Esophagus muscularis mucosa (tissue), 4 donors: ENCODE measurements around the gene DGAT2L6. TPM values are rescaled to one million over a fixed set of nuclear protein-coding genes. Genes with fewer than 3 reads are reported as not detected.
"Not testable (repeated sequence)": the region's sequence is repeated elsewhere in the genome, so short reads cannot be mapped to it uniquely, and the experiment has no call there.

Experiments used
- DNase-seq: peaks from one replicate; pipeline ENCODE4 v3.0.0-alpha.2; 2017; ENCODE audit errors: extremely low spot score
- H3K27ac ChIP-seq, 4 donors: fragments of 200-600 bp; sonication (generic); replicated peaks in 1 of 4; 1 replicate in 3 of 4; 2 replicates in 1 of 4; pipeline ENCODE4 v1.5.1; 2016 to 2019; ENCODE audit warnings: mild to moderate bottlenecking in 1 of 4
- H3K27me3 ChIP-seq, 4 donors: fragments of 200-600 bp; sonication (generic); one replicate each; pipeline versions ENCODE4 v1.5.1 to v1.6.0; 2016 to 2019
- H3K36me3 ChIP-seq, 4 donors: fragments of 200-600 bp; sonication (generic); one replicate each; pipeline ENCODE4 v1.5.1; 2016 to 2019
- H3K4me1 ChIP-seq, 4 donors: fragments of 200-600 bp; sonication (generic); one replicate each; pipeline ENCODE4 v1.5.1; 2016 to 2019
- H3K4me3 ChIP-seq, 4 donors: fragments of 200-600 bp; sonication (generic); 1 replicate in 2 of 4; 2 replicates in 2 of 4; pipeline ENCODE4 v1.5.1; 2016 to 2019; ENCODE audit warnings: mild to moderate bottlenecking in 4 of 4, moderate library complexity in 1 of 4
- H3K9me3 ChIP-seq, 4 donors: fragments of 200-600 bp; sonication (generic); 1 replicate in 3 of 4; 2 replicates in 1 of 4; pipeline ENCODE4 v1.5.1; 2016 to 2019
- EP300 ChIP-seq: sonication (generic); formaldehyde crosslinking; IDR thresholded peaks from one replicate; pipeline ENCODE4 v1.6.1; 2017; ENCODE audit warnings: antibody characterized with exemption
- POLR2A ChIP-seq: fragments of 450-650 bp; IDR thresholded peaks from one replicate; pipeline ENCODE4 v1.6.1; 2017; ENCODE audit warnings: antibody characterized with exemption, moderate library complexity, mild to moderate bottlenecking, low read depth
- POLR2AphosphoS5 ChIP-seq, 2 donors: sonication (generic); formaldehyde crosslinking; IDR thresholded peaks; one replicate each; pipeline ENCODE4 v1.6.1; 2017; ENCODE audit warnings: antibody characterized with exemption in 2 of 2
- WGBS: methylation state at CpG from one replicate; pipeline ENCODE4 v1.1.5; 2018; 5-methylcytosine and 5-hydroxymethylcytosine counted together
- intact Hi-C: fragments of 100-400 bp; cut with DNase I; formaldehyde crosslinking; loops from one replicate; pipeline ENCODE4 v1.15.1; 2023
- total RNA-seq, 4 donors: library from RNA; depleted of rRNA; stranded (reverse); fragments of >200 nt; gene quantifications; one replicate each; pipeline versions ENCODE4 v1.1.0 to v1.2.1, GENCODE V29; 2016
- TF ChIP-seq, protein P1 (sequence below), 3 experiments: fragments of 200-600 bp in 2 of 3; fragments of 450-650 bp in 1 of 3; sonication (generic) in 2 of 3; IDR thresholded peaks; one replicate each; pipeline ENCODE4 v1.5.1; 2017 to 2019; ENCODE audit warnings: antibody characterized with exemption in 3 of 3, mild to moderate bottlenecking in 2 of 3, moderate library complexity in 1 of 3

Gene DGAT2L6
- total RNA-seq, 4 donors from 2014 or later: not detected

DNA sequence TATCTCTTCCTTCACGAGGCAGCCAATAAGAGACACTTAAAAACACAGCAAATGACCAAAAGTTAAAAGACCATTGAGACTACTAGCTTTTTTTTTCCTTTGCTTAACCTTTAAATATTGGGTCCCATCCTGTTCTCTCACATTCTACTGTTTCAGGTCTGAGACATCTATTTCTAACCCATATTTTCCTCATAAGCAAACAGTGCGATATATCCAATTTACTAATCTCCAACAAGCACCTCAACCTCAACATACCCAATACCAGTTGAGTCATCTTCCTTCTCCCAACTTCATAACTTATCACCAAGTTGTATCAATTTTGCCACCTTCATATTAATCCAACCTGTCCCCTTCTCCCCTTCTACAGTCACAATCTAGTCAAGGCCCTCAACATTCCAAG, 64.2 kb downstream of the DGAT2L6 start:
- H3K9me3 ChIP-seq: no peaks in the 10 kb centered on the region
- intact Hi-C loops: no loop called here
- H3K27me3 ChIP-seq: no peaks in the 10 kb centered on the region
- DNase-seq: no peak
- H3K4me1 ChIP-seq: no peaks in the 10 kb centered on the region
- H3K27ac ChIP-seq: no peak overlapping the region
- 79% methylated on average over 2 of the region's 2 CpGs for WGBS
- H3K36me3 ChIP-seq: no peaks in the 10 kb centered on the region
- TF ChIP-seq EP300 (no peak), POLR2A (no peak), POLR2AphosphoS5 (IDR thresholded peaks at IDR 0.05) (no peak)
- TF ChIP-seq, protein P1, sequence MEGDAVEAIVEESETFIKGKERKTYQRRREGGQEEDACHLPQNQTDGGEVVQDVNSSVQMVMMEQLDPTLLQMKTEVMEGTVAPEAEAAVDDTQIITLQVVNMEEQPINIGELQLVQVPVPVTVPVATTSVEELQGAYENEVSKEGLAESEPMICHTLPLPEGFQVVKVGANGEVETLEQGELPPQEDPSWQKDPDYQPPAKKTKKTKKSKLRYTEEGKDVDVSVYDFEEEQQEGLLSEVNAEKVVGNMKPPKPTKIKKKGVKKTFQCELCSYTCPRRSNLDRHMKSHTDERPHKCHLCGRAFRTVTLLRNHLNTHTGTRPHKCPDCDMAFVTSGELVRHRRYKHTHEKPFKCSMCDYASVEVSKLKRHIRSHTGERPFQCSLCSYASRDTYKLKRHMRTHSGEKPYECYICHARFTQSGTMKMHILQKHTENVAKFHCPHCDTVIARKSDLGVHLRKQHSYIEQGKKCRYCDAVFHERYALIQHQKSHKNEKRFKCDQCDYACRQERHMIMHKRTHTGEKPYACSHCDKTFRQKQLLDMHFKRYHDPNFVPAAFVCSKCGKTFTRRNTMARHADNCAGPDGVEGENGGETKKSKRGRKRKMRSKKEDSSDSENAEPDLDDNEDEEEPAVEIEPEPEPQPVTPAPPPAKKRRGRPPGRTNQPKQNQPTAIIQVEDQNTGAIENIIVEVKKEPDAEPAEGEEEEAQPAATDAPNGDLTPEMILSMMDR (IDR thresholded peaks at IDR 0.05): no peak
- no peak overlapping the region for H3K4me3 ChIP-seq

DNA sequence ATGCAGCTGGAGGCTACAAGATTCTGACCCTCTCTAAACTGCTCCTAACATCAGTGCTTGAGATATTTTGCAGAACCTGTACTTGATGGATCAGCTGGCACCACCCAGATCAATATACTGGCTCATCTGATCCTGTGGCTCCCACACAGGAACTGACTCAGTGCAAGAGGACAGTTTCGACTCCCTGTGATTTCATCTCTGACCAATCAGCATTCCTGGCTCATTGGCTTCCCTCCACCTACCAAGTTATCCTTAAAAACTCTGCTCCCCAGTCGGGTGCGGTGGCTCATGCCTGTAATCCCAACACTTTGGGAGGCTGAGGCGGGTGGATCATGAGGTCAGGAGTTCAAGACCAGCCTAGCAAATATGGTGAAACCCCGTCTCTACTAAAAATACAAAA, 66.3 kb downstream of the DGAT2L6 start:
- intact Hi-C loops: not testable (repeated sequence)

DNA sequence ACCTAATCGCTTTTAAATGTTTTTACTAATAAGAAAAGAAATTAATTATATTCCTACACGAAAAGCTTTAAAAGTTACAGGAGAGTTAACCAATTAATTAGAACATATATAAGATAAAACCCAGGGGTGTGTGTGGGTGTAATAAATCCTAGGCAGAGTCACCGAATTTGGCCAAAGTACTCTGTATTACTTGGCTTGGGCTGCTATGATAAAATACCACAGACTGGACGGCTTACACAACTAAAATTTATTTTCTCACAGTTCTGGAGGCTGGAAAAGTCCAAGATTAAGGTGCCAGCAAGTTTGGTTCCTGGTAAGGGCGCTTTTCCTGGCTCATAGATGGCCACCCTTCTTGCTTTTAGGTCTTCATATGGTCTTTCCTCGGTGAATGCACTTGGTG, 67.6 kb downstream of the DGAT2L6 start:
- Histone ChIP-seq H3K36me3 (no peaks in the 10 kb centered on the region), H3K9me3 (no peaks in the 10 kb centered on the region), H3K4me3 (no peak overlapping the region), H3K4me1 (no peaks in the 10 kb centered on the region), H3K27ac (no peak overlapping the region), H3K27me3 (no peaks in the 10 kb centered on the region)
- intact Hi-C loops: no loop called here
- TF ChIP-seq POLR2AphosphoS5 (IDR thresholded peaks at IDR 0.05): no peak
- no peak for TF ChIP-seq EP300
- TF ChIP-seq, protein P1 (IDR thresholded peaks at IDR 0.05): no peak
- no peak for DNase-seq
- 64% methylated on average over 6 of the region's 6 CpGs for WGBS

More for the DNA sequence above, 66.3 kb downstream of the DGAT2L6 start:
- WGBS: 70% methylated on average over 5 of the region's 5 CpGs
- not testable (repeated sequence) for H3K4me1 ChIP-seq, H3K27me3 ChIP-seq, H3K4me3 ChIP-seq, H3K9me3 ChIP-seq, H3K27ac ChIP-seq, DNase-seq, H3K36me3 ChIP-seq

DNA sequence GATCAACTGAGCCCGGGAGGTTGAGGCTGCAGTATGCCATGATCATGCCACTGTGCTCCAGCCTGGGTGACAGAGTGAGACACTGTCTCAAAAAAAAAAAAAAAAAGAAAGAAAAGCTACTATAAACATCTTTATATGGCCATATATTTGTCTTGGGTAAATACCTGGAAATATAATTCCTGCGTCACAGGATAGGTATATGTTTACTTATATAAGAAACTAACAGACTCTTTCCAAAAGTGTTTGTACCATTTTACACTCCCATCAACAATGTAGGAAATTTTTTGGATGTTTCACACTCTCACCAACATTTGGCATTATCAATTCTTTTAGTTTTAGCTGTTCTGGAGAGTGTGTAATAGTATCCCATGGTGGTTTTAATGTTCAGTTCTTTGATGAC, 70.0 kb downstream of the DGAT2L6 start:
- DNase-seq: no peak
- H3K27me3 ChIP-seq: no peaks in the 10 kb centered on the region
- 90% methylated on average over 2 of the region's 2 CpGs for WGBS
- no peak overlapping the region for H3K27ac ChIP-seq
- intact Hi-C loops: no loop called here
- TF ChIP-seq, protein P1 (IDR thresholded peaks at IDR 0.05): no peak
- TF ChIP-seq EP300: no peak
- no peak for TF ChIP-seq POLR2AphosphoS5 (IDR thresholded peaks at IDR 0.05)
- TF ChIP-seq POLR2A: no peak
- H3K9me3 ChIP-seq: no peaks in the 10 kb centered on the region
- no peaks in the 10 kb centered on the region for H3K4me1 ChIP-seq
- H3K4me3 ChIP-seq: no peak overlapping the region
- H3K36me3 ChIP-seq: no peaks in the 10 kb centered on the region

DNA sequence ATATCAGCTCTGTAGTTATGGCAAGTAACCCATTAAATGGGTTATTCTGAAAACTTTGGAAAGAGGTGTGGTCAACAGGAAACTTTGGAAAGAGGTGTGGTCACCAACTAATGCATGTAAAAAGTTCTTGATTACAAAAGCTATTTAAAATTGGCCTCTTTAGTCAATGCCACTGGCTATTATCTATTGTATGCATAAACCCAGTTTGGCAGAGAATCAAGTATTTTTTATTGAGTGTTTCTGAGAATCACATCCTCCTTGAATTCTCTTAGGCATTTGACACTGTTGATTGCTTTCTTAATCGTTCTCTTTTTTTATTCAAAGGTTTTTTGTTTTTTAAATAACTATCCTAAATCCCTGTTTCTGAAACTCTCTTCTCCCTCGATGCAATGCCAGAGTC, 75.2 kb downstream of the DGAT2L6 start:
- Histone ChIP-seq H3K27ac (no peak overlapping the region), H3K4me1 (no peaks in the 10 kb centered on the region), H3K36me3 (no peaks in the 10 kb centered on the region), H3K27me3 (no peaks in the 10 kb centered on the region), H3K9me3 (no peaks in the 10 kb centered on the region), H3K4me3 (no peak overlapping the region)
- WGBS: 52% methylated on average over 2 of the region's 2 CpGs
- TF ChIP-seq EP300: no peak
- TF ChIP-seq, protein P1 (IDR thresholded peaks at IDR 0.05): no peak
- TF ChIP-seq POLR2A: no peak
- no peak for TF ChIP-seq POLR2AphosphoS5 (IDR thresholded peaks at IDR 0.05)
- DNase-seq: no peak
- intact Hi-C loops: no loop called here
